ENCODE data around the gene ZDHHC24.

The ZDHHC24 gene

GRCh38 chr11:66479394-66480116 is 66.3 kb downstream of the ZDHHC24 start:
- TF ChIP-seq CTCF (IDR thresholded peaks at IDR 0.05; ENCODE audit: low read depth, low read length, missing control alignments) = no peak
- no peak for DNase-seq (ENCODE audit: low read depth)
- H3K4me3 ChIP-seq (ENCODE audit: low read depth, low read length) = peak overlapping the region; percentile 87

- H3K4me3 ChIP-seq (ENCODE audit: low read depth, low read length) = peak overlapping the region; percentile 87
- peak; percentile 96 for TF ChIP-seq CTCF (IDR thresholded peaks at IDR 0.05; ENCODE audit: low read depth, low read length, missing control alignments)
- DNase-seq (ENCODE audit: low read depth) = no peak
Observed at GRCh38 chr11:66478729-66479393, 67.0 kb downstream of the ZDHHC24 start.

- no peak overlapping the region for H3K4me3 ChIP-seq (ENCODE audit: low read depth, low read length)
- no peak for DNase-seq (ENCODE audit: low read depth)
- TF ChIP-seq CTCF (IDR thresholded peaks at IDR 0.05; ENCODE audit: low read depth, low read length, missing control alignments) = no peak
Observed at GRCh38 chr11:66477263-66478201, 68.3 kb downstream of the ZDHHC24 start.

GRCh38 chr11:66476841-66477251 is 69.0 kb downstream of the ZDHHC24 start:
- H3K4me3 ChIP-seq (ENCODE audit: low read depth, low read length) = no peak overlapping the region
- DNase-seq (ENCODE audit: low read depth) = no peak
- TF ChIP-seq CTCF (IDR thresholded peaks at IDR 0.05; ENCODE audit: low read depth, low read length, missing control alignments) = no peak

- H3K4me3 ChIP-seq (ENCODE audit: low read depth, low read length) = no peak overlapping the region
- no peak for DNase-seq (ENCODE audit: low read depth)
- no peak for TF ChIP-seq CTCF (IDR thresholded peaks at IDR 0.05; ENCODE audit: low read depth, low read length, missing control alignments)
Observed at GRCh38 chr11:66476173-66476840, 69.5 kb downstream of the ZDHHC24 start.

GRCh38 chr11:66475349-66476172 is 70.3 kb downstream of the ZDHHC24 start:
- no peak overlapping the region for H3K4me3 ChIP-seq (ENCODE audit: low read depth, low read length)
- TF ChIP-seq CTCF (IDR thresholded peaks at IDR 0.05; ENCODE audit: low read depth, low read length, missing control alignments) = no peak
- no peak for DNase-seq (ENCODE audit: low read depth)

All from GM12864 (cell line).